Activated T-cell treated with anti-CD3 and anti-CD28 coated beads, Interleukin-2, amount 50 U/mL, for 4 hours (primary cell): Measurements from ENCODE around the gene CARMIL3. TPM values are rescaled to one million over a fixed set of nuclear protein-coding genes. Genes with fewer than 3 reads are reported as not detected.
A peak's percentile ranks its signal among the peaks of the same experiment; 100 is the strongest.
"Not testable (repeated sequence)": the region's sequence is repeated elsewhere in the genome, so short reads cannot be mapped to it uniquely, and the experiment has no call there.

ENCODE experiments used
- ATAC-seq, 2 donors: fragments of 200-7000 bp; cut with Tn5 transposase; one replicate each; pipeline ENCODE4 v1.10.0; 2021
- DNase-seq: peaks from one replicate; pipeline ENCODE4 v3.0.0-alpha.2; 2020
- H3K27me3 Mint-ChIP-seq: one replicate; pipeline ENCODE4 v1.8.0; 2021; ENCODE audit warnings: low read depth, mixed read lengths
- H3K36me3 Mint-ChIP-seq: one replicate; pipeline ENCODE4 v1.8.0; 2022; ENCODE audit warnings: mixed read lengths; ENCODE audit not compliant: insufficient read depth
- H3K4me1 Mint-ChIP-seq: one replicate; pipeline ENCODE4 v1.8.0; 2021; ENCODE audit warnings: low read depth, mixed read lengths
- H3K4me3 Mint-ChIP-seq: one replicate; pipeline ENCODE4 v1.8.0; 2021; ENCODE audit warnings: mild to moderate bottlenecking, moderate library complexity, mixed read lengths
- H3K9me3 Mint-ChIP-seq: one replicate; pipeline ENCODE4 v1.8.0; 2021; ENCODE audit warnings: mixed read lengths
- total RNA-seq, 3 donors: library from RNA; stranded (reverse); gene quantifications; one replicate each; pipeline ENCODE4 v1.2.1, GENCODE V29; 2021

The CARMIL3 gene
- total RNA-seq: 1 to 10 TPM; 1.3 to 1.8 (median 1.3) TPM

- peaks cover 22% of the 10 kb centered on the region for H3K4me1 Mint-ChIP-seq
- peaks cover 7% of the 10 kb centered on the region for H3K27me3 Mint-ChIP-seq
- peak; percentile 53 to 67 for ATAC-seq
Measured at GRCh38 chr14:24051789-24052655, at the start of gene CARMIL3. Gene CARMIL3 (plus strand): TSS chr14:24052009. CDS start chr14:24052154, 145 bp downstream.

GRCh38 chr14:24006471-24006816 is 45.4 kb upstream of the CARMIL3 start:
- H3K27me3 Mint-ChIP-seq, DNase-seq, H3K9me3 Mint-ChIP-seq, H3K36me3 Mint-ChIP-seq: not testable (repeated sequence)
- Mint-ChIP-seq H3K4me3 (peak overlapping the region; percentile 43), H3K4me1 (peaks cover 34% of the 10 kb centered on the region)
- ATAC-seq: peak; percentile 34 to 44

More at GRCh38 chr14:24051789-24052655, at the start of gene CARMIL3:
- DNase-seq: peak; percentile 53
- Mint-ChIP-seq H3K4me3 (peak within 1 kb of the TSS; percentile 80), H3K9me3 (no peaks in the 10 kb centered on the region), H3K36me3 (no peaks in the 10 kb centered on the region)

GRCh38 chr14:24006817-24007652 is 44.8 kb upstream of the CARMIL3 start:
- ATAC-seq (peak; percentile 91 to 93), DNase-seq (peak; percentile 60)
- Mint-ChIP-seq H3K4me1 (peaks cover 34% of the 10 kb centered on the region), H3K4me3 (peak overlapping the region; percentile 73)
- not testable (repeated sequence) for H3K36me3 Mint-ChIP-seq, H3K9me3 Mint-ChIP-seq, H3K27me3 Mint-ChIP-seq

- Mint-ChIP-seq H3K9me3 (no peaks in the 10 kb centered on the region), H3K4me3 (peak overlapping the region; percentile 41), H3K36me3 (no peaks in the 10 kb centered on the region), H3K4me1 (peaks cover 34% of the 10 kb centered on the region), H3K27me3 (no peaks in the 10 kb centered on the region)
- ATAC-seq (no peak), DNase-seq (no peak)
Measured at GRCh38 chr14:24011051-24011450, 40.8 kb upstream of the CARMIL3 start.

- H3K27me3 Mint-ChIP-seq, DNase-seq, H3K36me3 Mint-ChIP-seq, ATAC-seq, H3K9me3 Mint-ChIP-seq, H3K4me3 Mint-ChIP-seq: not testable (repeated sequence)
- peaks cover 33% of the 10 kb centered on the region for H3K4me1 Mint-ChIP-seq
Measured at GRCh38 chr14:24012726-24013273, 39.0 kb upstream of the CARMIL3 start.

GRCh38 chr14:24013654-24014514 is 37.9 kb upstream of the CARMIL3 start:
- Mint-ChIP-seq H3K4me3 (no peak overlapping the region), H3K4me1 (peaks cover 23% of the 10 kb centered on the region), H3K9me3 (no peaks in the 10 kb centered on the region), H3K27me3 (no peaks in the 10 kb centered on the region), H3K36me3 (no peaks in the 10 kb centered on the region)
- DNase-seq (peak; percentile 30), ATAC-seq (peak; percentile 89 to 92)

GRCh38 chr14:24015745-24016144 is 36.1 kb upstream of the CARMIL3 start:
- not testable (repeated sequence) for H3K27me3 Mint-ChIP-seq, H3K4me3 Mint-ChIP-seq, H3K36me3 Mint-ChIP-seq, H3K9me3 Mint-ChIP-seq, H3K4me1 Mint-ChIP-seq, ATAC-seq, DNase-seq

- not testable (repeated sequence) for H3K9me3 Mint-ChIP-seq, DNase-seq, H3K36me3 Mint-ChIP-seq, H3K27me3 Mint-ChIP-seq, H3K4me3 Mint-ChIP-seq, ATAC-seq, H3K4me1 Mint-ChIP-seq
Measured at GRCh38 chr14:24018978-24019377, 32.8 kb upstream of the CARMIL3 start.

- peak; percentile 30 to 35 for ATAC-seq
- not testable (repeated sequence) for H3K4me3 Mint-ChIP-seq, DNase-seq, H3K27me3 Mint-ChIP-seq, H3K9me3 Mint-ChIP-seq, H3K4me1 Mint-ChIP-seq, H3K36me3 Mint-ChIP-seq
Measured at GRCh38 chr14:24019944-24020343, 31.9 kb upstream of the CARMIL3 start.

- not testable (repeated sequence) for H3K27me3 Mint-ChIP-seq, H3K4me1 Mint-ChIP-seq, H3K36me3 Mint-ChIP-seq, ATAC-seq, DNase-seq, H3K9me3 Mint-ChIP-seq, H3K4me3 Mint-ChIP-seq
Measured at GRCh38 chr14:24020520-24020919, 31.3 kb upstream of the CARMIL3 start.

- ATAC-seq, H3K9me3 Mint-ChIP-seq, DNase-seq, H3K4me1 Mint-ChIP-seq, H3K36me3 Mint-ChIP-seq, H3K27me3 Mint-ChIP-seq, H3K4me3 Mint-ChIP-seq: not testable (repeated sequence)
Measured at GRCh38 chr14:24024939-24025418, 26.8 kb upstream of the CARMIL3 start.

GRCh38 chr14:24029687-24030086 is 22.1 kb upstream of the CARMIL3 start:
- H3K4me3 Mint-ChIP-seq, ATAC-seq, DNase-seq, H3K27me3 Mint-ChIP-seq, H3K36me3 Mint-ChIP-seq, H3K4me1 Mint-ChIP-seq: not testable (repeated sequence)
- peaks cover 14% of the 10 kb centered on the region for H3K9me3 Mint-ChIP-seq

GRCh38 chr14:24031331-24031730 is 20.5 kb upstream of the CARMIL3 start:
- peaks cover 14% of the 10 kb centered on the region for H3K9me3 Mint-ChIP-seq
- DNase-seq, H3K36me3 Mint-ChIP-seq, H3K4me3 Mint-ChIP-seq, ATAC-seq, H3K4me1 Mint-ChIP-seq, H3K27me3 Mint-ChIP-seq: not testable (repeated sequence)
